Loucy (cell line): ENCODE data around the gene SNTB2.

Experiments
- H2AFZ ChIP-seq: fragments of 200-600 bp; sonication (generic); 2 replicates; pipeline ENCODE4 v1.6.0; 2016; ENCODE audit warnings: antibody characterized with exemption, mild to moderate bottlenecking, low read length, moderate library complexity
- H3F3A ChIP-seq: fragments of 200-600 bp; 2 replicates; pipeline ENCODE4 v1.6.0; 2016; ENCODE audit warnings: antibody characterized with exemption, low read depth, mild to moderate bottlenecking
- H3K27me3 ChIP-seq: fragments of 200-600 bp; sonication (generic); 2 replicates; pipeline ENCODE4 v1.6.1; 2014; ENCODE audit warnings: low read length, mild to moderate bottlenecking; ENCODE audit not compliant: insufficient read depth, poor library complexity, severe bottlenecking
- H3K36me3 ChIP-seq: fragments of 200-600 bp; sonication (generic); 2 replicates; pipeline ENCODE4 v1.6.1; 2016; ENCODE audit warnings: low read length; ENCODE audit not compliant: insufficient read depth
- H3K4me1 ChIP-seq: fragments of 200-600 bp; sonication (generic); 2 replicates; pipeline ENCODE4 v1.5.1; 2014; ENCODE audit warnings: low read length, mild to moderate bottlenecking; ENCODE audit not compliant: insufficient read depth, poor library complexity, severe bottlenecking
- H3K4me2 ChIP-seq: fragments of 200-600 bp; sonication (generic); 2 replicates; pipeline ENCODE4 v1.6.0; 2014; ENCODE audit warnings: antibody characterized with exemption, low read length, low read depth, mild to moderate bottlenecking; ENCODE audit not compliant: poor library complexity, severe bottlenecking
- H3K4me3 ChIP-seq: fragments of 200-600 bp; sonication (generic); 2 replicates; pipeline ENCODE4 v1.5.1; 2014; ENCODE audit warnings: low read length, mild to moderate bottlenecking, mixed read lengths; ENCODE audit not compliant: poor library complexity, severe bottlenecking
- H3K79me2 ChIP-seq: fragments of 200-600 bp; sonication (generic); 2 replicates; pipeline ENCODE4 v1.6.1; 2014; ENCODE audit warnings: low read length; ENCODE audit not compliant: insufficient read depth
- H3K9ac ChIP-seq: fragments of 200-600 bp; sonication (generic); 2 replicates; pipeline ENCODE4 v1.6.0; 2014; ENCODE audit warnings: mild to moderate bottlenecking, low read depth, low read length, moderate library complexity; ENCODE audit not compliant: poor library complexity, severe bottlenecking
- H3K9me2 ChIP-seq: fragments of 200-600 bp; sonication (generic); replicated peaks from 2 replicates; pipeline ENCODE4 v1.6.1; 2016; ENCODE audit warnings: low read depth, low read length, mixed read lengths
- H3K9me3 ChIP-seq: fragments of 200-600 bp; sonication (generic); 2 replicates; pipeline ENCODE4 v1.6.1; 2014; ENCODE audit warnings: mild to moderate bottlenecking, antibody characterized with exemption, low read length, low read depth; ENCODE audit not compliant: insufficient read depth
- H4K20me1 ChIP-seq: fragments of 200-600 bp; sonication (generic); 2 replicates; pipeline ENCODE4 v1.6.0; 2014; ENCODE audit warnings: antibody characterized with exemption, low read length, mild to moderate bottlenecking; ENCODE audit not compliant: insufficient read depth, poor library complexity, severe bottlenecking
- CTCF ChIP-seq: fragments of 200-600 bp; sonication (generic); conservative IDR thresholded peaks from 2 replicates; pipeline ENCODE4 v1.5.1; 2014; ENCODE audit warnings: mild to moderate bottlenecking, antibody characterized with exemption, low read length
- EZH2phosphoT487 ChIP-seq: fragments of 200-600 bp; IDR thresholded peaks from 2 replicates; pipeline ENCODE4 v1.6.1; 2018; ENCODE audit warnings: antibody characterized with exemption, mild to moderate bottlenecking, moderate library complexity, borderline replicate concordance

SNTB2 gene

GRCh38 chr16:69150146-69150865, 36.7 kb upstream of the SNTB2 start:
- Histone ChIP-seq H3K79me2 (no peaks in the 10 kb centered on the region), H2AFZ (no peak overlapping the region), H3K9me2 (no peaks in the 10 kb centered on the region), H3K27me3 (no peaks in the 10 kb centered on the region), H3K9ac (no peak overlapping the region), H4K20me1 (no peaks in the 10 kb centered on the region), H3K4me1 (no peaks in the 10 kb centered on the region), H3K9me3 (no peaks in the 10 kb centered on the region), H3K36me3 (peaks cover 62% of the 10 kb centered on the region), H3K4me2 (no peak overlapping the region), H3F3A (no peaks in the 10 kb centered on the region), H3K4me3 (no peak overlapping the region)
- TF ChIP-seq EZH2phosphoT487, result no peak
- peak; percentile 88 for TF ChIP-seq CTCF

GRCh38 chr16:69157196-69157595, 29.8 kb upstream of the SNTB2 start:
- Histone ChIP-seq H2AFZ (no peak overlapping the region), H3K36me3 (peaks cover 76% of the 10 kb centered on the region), H3K4me2 (no peak overlapping the region), H4K20me1 (no peaks in the 10 kb centered on the region), H3K4me1 (no peaks in the 10 kb centered on the region), H3K4me3 (no peak overlapping the region), H3K9ac (no peak overlapping the region), H3K27me3 (no peaks in the 10 kb centered on the region), H3K9me3 (no peaks in the 10 kb centered on the region), H3F3A (no peaks in the 10 kb centered on the region), H3K9me2 (no peaks in the 10 kb centered on the region), H3K79me2 (no peaks in the 10 kb centered on the region)
- TF ChIP-seq CTCF (no peak), EZH2phosphoT487 (no peak)

GRCh38 chr16:69160192-69160591, 26.8 kb upstream of the SNTB2 start:
- TF ChIP-seq CTCF, result no peak
- TF ChIP-seq EZH2phosphoT487, result no peak
- no peak overlapping the region for H2AFZ ChIP-seq
- H3K9me2 ChIP-seq, result no peaks in the 10 kb centered on the region
- H4K20me1 ChIP-seq, result no peaks in the 10 kb centered on the region
- H3K36me3 ChIP-seq, result peaks cover 73% of the 10 kb centered on the region
- H3K4me2 ChIP-seq, result no peak overlapping the region
- no peaks in the 10 kb centered on the region for H3K27me3 ChIP-seq
- no peaks in the 10 kb centered on the region for H3K9me3 ChIP-seq
- H3K4me3 ChIP-seq, result no peak overlapping the region
- no peaks in the 10 kb centered on the region for H3F3A ChIP-seq
- H3K79me2 ChIP-seq, result no peaks in the 10 kb centered on the region
- H3K9ac ChIP-seq, result no peak overlapping the region
- H3K4me1 ChIP-seq, result no peaks in the 10 kb centered on the region
